Activated CD4-positive, CD25-positive, alpha-beta regulatory T cell (primary cell): ENCODE data around the gene MYCBP.
"Not testable (repeated sequence)": the region's sequence is repeated elsewhere in the genome, so short reads cannot be mapped to it uniquely, and the experiment has no call there.

ENCODE experiments used
- DNase-seq, 4 experiments: peaks; one replicate each; lab custom pipeline; 2025; lab: John Stamatoyannopoulos, UW

MYCBP gene

GRCh38 chr1:38867208-38867607 is 5.9 kb downstream of the MYCBP start:
- DNase-seq, result no peak

- no peak for DNase-seq
Measured at GRCh38 chr1:38865112-38865715, 7.9 kb downstream of the MYCBP start.

DNA sequence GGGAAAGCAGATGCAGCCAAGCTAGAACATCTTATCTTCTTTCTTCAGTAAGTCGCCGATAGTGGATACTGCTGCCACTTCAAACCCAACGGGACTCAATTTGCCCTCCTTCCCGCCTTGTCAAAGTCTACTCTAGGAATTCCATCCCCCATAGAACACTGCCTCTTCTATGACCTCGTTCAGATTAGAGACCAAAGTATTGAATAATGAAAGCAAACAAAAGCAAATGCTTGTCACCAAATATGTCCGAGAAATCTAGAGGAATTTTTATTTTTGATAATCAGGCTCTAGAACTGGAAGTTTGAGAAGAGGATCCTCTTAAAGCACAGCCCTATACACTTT is 12.7 kb downstream of the MYCBP start:
- no peak for DNase-seq

DNA sequence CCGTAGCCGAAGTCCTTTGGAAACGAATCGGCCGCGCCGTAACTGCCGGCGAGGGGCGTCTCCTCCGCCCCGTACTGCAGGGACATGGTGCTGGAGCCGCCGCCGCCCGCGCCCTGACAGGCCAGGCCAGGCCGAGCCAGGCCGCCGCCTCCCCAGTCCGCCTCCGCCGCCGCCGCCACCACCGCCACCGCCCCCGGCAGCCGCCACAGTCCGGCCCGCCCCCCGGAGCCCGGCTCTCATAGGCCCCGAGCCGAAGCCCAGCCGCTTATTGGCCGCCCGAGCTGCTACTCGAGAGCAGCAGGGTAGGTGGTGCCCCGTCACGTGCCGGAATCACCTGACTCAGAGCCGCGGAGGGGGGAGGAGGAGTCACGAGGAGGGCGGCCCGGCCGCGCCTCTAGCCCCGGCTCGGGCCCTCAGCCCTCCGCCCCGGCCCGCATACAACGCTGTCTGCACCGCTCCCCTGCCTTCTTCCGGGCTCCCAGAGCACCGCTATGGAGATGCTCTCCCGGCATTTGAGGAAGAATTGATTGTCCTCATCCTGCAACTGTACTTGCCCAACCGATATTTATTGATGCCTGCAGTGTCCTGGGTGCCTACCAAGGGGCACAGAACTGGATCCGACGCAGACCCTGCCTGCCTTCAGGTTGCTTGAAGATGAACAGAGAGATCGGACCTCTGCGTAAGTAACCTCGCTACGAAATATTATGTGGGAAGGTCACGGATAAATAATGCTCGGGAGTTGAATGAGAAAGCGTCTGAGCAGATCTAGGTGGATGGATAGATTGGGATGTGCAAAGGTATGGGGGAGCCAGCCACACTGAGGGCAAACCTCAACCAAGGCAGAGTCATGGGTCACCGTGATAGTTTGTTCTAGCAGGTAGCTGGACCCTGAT is 13.3 kb downstream of the MYCBP start, which contains the start of gene RRAGC:
Gene RRAGC (minus strand): TSS at position 212 of the 893 bp plus-strand sequence. CDS start 126 bp downstream, at position 86.
- DNase-seq, result peak; percentile 95 to 98 (median 97)

- DNase-seq, result peak in 3 of 4 experiments; percentile 29 to 43 (median 41)
Measured at GRCh38 chr1:38858833-38859560, 14.2 kb downstream of the MYCBP start.

DNA sequence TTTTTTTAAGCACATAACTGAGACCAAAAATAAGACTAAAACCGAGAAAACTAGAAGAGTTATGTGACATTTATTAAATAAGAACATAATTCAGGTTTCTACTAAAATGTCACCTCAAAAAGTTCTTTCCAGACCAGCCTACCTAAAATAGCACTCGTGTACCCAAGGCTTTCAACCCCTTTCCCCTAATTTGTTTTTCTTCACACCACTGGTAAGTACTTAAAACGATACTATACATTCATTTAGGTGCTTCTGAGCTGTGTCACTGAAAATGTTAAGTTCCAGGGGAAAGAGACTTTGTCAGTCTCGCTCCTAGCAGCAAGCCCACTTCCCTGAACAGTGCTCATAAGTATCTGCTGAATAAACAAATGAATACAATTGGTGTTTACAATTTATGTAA is 20.4 kb downstream of the MYCBP start:
- no peak for DNase-seq

DNA sequence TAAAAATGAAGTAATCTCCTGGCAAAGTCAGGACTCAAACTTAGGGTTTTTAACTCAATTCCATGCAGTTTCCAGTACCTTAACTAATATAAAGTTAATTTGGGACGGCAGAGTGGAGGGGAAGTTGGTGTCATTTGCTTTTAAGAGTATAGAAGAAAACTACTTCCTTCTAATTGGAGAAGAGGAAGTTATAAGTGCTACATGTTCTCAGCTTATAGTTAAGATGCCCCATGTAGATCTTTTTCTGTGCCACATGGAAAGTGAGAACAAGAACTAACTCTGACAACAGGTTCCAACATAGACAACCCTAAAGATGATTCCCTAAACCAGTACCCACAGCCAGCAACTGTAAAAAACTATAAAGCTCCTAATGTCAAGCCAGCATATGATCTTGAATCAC is 25.1 kb downstream of the MYCBP start:
- DNase-seq, result no peak

DNA sequence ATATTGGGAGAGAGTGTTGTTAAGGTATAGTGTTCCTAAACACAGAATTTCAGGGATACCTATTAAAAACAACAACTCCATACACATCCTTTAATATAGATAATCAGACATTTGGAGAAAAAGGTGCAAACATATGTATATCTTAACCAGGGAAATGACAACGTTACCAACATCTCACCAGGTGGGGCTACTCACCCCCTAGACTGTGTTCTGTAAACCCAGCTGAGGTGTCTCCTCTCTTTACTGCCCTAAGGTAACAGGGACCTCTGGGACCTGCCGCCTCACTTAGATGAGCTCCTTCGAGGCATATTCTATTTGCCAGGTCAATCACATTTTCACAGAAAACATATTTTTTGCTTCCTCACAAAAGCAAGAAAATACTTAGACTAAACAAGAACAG is 26.9 kb downstream of the MYCBP start:
- no peak for DNase-seq

DNA sequence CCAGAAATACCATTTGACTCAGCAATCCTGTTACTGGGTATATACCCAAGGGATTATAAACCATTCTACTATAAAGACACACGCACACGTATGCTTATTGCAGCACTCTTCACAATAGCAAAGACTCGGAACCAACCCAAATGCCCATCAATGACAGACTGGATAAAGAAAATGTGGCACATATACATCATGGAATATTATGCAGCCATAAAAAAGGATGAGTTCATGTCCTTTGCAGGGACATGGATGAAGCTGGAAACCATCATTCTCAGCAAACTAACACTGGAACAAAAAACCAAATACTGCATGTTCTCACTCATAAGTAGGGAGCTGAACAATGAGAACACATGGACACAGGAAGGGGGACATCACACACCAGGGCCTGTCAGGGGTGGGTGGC is 28.1 kb downstream of the MYCBP start:
- DNase-seq, result not testable (repeated sequence)

DNA sequence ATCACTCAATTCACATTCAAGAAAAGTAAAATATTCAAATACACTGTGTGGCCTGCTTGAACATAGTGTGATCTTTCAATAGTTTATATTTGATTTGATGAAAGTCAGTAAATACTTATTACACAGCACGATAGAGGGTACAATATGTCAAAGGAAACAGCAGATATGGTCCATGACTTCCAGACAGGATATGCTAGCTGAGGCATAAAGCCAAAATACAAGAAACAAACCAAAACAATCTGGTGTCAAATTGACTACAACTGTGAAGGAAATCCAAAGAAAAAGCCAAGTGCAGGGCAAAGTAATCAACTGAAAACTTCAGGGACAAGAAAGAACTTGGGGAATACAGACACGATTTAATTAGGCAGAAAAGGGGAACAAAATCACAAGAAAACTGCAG is 32.9 kb downstream of the MYCBP start:
- no peak for DNase-seq

DNA sequence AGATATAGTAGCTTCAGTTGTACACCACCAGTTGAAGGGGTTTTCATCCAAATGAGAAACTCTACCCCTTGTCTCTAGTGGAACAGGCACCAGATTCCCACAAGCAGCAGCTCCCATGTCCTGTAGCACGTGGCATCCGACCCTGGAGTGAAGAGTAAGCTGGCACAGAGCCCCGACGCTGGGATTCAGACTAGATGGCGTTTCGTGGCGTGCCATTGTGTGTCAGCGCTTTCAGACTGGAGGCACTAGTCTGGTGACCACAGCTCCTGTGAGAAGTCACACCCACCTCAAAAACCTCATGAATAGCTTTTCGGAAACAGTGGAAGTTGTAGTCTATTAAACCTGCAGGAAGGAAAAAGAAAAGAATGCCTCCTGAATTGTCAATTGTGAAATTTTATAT is 33.8 kb downstream of the MYCBP start:
- no peak for DNase-seq

DNA sequence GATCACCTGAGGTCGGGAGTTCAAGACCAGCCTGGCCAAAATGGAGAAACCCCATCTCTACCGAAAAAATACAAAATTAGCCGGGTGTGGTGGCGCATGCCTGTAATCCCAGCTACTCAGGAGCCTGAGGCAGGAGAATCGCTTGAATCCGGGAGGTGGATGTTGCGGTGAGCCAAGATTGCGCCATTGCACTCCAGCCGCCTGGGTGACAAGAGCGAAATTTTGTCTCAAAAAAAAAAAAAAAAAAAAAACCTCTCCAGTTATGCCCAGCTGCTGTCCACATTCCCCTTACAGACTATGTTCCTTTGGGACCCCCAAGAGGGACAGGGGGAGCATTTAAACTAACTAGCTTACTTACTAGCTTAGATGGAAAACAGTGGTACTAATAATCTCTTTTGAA is 36.8 kb downstream of the MYCBP start:
- not testable (repeated sequence) for DNase-seq

- peak in 1 of 4 experiments; percentile 3 for DNase-seq
Measured at GRCh38 chr1:38834937-38835827, 38.0 kb downstream of the MYCBP start.

GRCh38 chr1:38834221-38834782 is 38.8 kb downstream of the MYCBP start:
- no peak for DNase-seq

DNA sequence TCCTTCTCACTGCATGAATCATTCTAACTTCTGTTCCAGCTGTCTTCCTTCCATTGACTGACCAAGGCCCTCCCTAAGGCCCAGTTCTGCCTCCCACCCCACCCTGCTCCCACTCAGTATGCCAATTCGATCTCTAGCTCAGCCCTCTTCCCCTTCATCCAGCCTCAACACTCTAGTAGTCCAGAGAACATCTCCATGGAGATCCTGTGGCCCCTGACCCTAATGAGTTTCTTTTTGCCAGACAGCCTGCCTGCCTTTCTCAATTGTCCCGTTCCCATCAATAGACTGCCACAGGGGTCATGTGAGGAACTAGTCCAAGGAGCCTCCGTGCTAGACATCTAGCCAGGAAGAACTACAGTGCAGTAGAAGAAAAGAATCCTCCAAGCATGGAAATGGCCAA is 40.0 kb downstream of the MYCBP start:
- no peak for DNase-seq

DNA sequence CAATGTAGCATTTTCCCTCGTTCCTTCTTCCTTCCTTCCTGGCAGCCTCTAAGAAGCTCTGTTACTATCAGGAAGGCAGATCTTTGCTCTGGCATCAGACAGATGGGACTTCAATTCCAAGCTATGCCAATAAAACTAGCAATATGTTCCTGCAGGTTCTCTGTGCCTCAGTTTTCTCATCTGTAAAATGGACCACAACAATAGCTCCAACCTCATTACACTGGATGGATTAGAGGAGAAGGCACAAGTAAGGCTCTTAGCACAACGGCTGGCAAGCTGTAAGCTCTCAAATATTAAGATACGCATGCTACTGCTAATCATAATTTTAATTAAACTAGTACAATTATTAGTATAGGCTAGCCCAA is 40.8 kb downstream of the MYCBP start:
- no peak for DNase-seq

DNA sequence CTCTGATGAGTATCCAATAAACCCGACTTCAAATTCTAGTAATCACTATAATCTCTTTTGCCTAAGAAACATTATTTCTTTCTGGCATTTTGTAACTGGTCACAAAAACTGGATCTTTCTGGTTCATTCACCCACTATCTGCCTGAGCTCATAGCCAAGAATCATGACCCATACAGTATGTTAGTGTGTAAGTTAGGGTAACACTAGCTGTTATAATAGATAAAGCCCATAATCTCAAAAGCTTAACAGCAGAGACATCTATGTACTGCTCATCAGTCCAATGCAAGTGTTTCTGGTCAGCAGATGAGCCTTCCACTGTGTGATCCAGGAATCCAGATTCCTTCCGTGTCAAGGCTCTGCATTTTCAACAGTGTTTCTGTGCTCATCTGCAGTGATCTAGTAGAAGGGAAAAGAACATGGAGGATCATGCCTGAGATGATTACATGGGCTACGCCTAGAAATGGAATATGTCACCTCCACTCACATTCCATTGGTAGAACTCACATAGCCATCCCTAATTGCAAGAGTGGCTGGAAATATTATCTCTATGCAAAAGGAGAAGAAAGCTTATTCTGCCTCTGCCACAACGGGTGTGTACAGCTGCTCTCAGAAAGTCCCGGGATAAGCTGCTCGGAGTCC is 41.3 kb downstream of the MYCBP start:
- DNase-seq, result no peak

DNA sequence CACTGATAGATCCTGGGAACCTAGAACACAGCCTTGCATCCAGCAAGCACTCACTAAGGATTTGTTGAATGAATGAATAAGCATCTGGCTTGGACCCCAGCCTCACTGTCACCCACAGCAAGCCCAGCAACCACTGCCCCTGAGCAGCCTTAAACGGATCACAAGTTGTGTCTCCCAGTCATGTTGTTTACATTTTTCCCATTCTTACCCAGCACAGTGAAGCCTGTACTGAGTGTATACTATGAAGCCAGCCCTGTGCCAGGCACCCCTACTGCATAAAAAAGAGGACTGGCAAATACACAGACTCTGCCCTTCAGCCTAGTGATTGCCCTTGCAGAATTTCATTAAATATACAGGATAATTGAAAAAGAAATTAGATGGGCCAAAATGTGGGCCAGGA is 43.8 kb downstream of the MYCBP start:
- no peak for DNase-seq

GRCh38 chr1:38827318-38827717 is 45.8 kb downstream of the MYCBP start:
- no peak for DNase-seq

GRCh38 chr1:38826886-38827285 is 46.3 kb downstream of the MYCBP start:
- DNase-seq, result no peak

DNA sequence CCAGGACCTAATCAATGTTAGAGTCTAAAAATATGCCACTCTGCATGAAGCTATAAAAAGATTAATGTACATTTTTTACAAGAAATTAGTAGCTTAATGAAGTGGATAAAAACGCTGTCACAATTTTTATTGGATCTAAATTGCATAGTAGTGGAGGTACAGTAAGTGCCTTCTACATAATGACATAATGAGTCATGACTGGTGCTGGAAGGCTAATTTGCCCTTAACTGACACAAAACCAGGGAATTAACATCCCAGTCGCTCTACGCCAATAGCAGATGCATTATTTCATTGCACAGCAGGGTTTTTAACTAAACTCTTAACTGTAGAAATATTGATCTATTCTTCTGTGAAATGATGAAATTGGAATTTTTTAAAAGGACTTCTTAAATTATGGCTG is 46.9 kb downstream of the MYCBP start:
- no peak for DNase-seq
